ENCODE results near the gene ARHGEF25.
A peak's percentile ranks its signal among the peaks of the same experiment; 100 is the strongest.
"Not testable (repeated sequence)": the region's sequence is repeated elsewhere in the genome, so short reads cannot be mapped to it uniquely, and the experiment has no call there.

Gene ARHGEF25

DNA sequence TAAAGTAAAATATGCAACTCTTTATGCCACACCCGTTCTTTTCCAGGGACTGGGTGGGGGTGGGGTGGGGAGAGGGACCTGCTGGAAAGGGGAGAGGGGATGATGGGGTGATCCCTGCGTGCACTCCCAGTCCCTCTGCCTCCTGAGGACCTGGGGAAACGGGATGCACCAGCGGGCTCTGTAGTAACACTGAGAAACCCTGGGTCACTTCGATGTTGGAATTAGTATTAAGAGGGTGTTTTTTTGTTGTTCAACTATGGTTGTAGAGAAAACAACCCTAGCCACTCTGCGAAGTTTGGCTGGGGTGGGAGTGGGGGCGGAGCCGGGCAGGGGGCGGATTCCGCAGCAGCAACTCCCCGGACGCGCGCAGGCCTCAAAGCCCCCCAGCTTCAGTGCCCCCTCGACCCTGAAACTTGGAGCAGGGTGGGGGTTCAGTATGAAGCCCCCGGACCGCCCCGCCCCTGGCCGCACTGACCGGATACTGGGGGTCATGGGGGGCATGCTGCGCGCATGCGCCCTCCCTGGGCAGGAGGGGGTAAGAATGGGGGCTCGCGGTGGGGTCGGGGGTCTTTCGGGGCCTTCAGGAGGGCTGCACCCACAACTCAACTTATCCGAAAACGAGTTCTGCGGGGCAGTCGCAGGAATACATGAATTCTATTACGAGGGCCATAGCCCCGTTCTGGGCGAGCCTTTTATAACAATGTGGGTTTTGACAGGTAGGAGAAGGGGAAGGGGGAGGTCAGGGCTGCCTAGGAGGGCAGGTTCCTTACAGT, 1.3 kb upstream of the ARHGEF25 start:
- DNase-seq, result no peak

DNA sequence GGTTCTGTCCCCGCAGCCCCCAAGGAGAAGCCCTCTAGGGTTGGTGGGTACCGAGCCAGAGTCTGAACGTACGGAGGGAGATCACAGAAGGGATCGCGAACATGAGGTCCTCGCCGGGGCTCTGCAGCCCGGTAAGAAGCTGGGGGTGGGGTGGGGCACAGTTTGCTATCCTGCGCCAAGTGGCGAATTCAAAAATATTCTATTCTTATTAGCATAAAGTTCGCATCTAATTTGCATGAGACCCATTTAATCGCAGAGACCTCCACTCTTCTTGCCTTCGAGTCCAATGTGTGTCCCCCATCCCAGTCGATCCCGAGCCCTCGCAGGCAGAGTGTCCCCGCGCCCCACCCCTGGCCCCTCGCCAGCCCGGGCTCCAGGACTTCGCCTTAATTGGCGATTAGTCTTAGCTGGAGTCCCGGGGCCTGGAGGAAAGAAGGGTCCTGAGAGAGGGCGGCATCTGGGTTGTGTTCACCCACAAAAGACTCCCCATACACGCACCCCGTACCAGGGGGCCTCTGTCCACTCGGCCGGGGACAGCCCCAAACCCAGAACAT, 604 bp upstream of the ARHGEF25 start:
- DNase-seq, result no peak

DNA sequence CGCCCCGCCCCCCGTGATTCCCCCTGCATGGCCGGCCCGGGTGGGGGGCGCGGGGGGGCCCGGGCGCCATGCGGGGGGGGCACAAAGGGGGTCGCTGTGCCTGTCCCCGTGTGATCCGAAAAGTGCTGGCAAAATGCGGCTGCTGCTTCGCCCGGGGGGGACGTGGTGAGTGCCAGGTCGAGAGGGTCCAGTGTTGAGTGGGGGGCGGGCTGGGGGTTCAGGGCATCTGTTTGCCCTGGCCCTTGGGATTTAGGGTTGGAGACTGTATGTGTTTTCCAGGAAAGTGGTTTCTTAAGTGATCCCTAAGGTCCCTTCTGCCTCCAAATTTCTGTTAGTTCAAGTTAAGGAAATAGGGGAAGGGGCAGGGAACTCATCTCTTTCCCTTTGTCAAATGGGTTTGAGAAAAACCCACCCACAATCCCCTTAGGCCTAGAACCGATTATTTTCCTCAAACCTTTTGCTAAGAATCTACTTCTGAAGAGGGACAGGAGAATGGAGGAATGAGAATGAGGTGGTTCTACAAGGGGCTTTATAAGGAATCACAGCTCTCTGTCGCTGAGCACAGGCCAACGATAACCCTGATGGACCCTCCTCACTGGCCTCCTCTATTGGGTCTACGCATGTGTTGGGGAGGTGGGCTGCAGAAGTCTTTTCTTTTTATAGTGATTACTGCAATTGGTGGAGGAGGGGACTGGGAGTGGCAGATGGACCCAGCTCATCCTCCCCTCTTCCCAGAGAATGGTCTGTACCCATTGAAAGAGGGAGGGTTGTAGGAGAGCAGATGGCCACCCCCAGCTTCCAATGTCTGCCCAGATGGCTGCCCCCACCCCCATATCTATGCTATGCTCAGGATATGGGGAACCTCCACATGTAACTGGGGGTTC, 834 bp downstream of the ARHGEF25 start:
- DNase-seq, result no peak

DNA sequence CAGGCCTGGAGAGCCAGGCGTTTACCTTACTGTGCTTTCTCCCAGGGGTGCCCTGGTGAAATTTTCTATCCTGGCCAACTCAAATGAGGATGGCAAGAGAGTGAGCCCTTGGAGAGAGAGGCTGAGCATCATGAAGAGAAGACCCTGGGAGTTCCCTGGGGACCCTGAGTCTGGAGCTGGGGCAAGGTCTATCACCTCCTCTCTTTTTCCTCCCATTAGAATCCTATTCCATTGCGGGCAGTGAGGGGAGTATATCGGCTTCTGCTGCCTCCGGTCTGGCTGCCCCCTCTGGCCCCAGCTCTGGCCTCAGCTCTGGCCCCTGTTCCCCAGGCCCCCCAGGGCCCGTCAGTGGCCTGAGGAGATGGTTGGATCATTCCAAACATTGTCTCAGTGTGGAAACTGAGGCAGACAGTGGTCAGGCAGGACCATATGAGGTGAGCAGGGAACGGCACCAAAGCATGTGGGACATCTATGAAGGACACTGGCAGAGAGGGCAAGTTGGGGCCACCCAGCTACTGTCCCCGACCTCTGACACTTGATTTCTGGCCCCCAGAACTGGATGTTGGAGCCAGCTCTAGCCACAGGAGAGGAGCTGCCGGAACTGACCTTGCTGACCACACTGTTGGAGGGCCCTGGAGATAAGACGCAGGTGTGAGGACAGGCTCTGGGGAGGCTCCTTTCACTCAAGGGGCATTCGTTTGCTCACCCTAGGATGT, 1.6 kb downstream of the ARHGEF25 start:
- DNase-seq, result no peak

DNA sequence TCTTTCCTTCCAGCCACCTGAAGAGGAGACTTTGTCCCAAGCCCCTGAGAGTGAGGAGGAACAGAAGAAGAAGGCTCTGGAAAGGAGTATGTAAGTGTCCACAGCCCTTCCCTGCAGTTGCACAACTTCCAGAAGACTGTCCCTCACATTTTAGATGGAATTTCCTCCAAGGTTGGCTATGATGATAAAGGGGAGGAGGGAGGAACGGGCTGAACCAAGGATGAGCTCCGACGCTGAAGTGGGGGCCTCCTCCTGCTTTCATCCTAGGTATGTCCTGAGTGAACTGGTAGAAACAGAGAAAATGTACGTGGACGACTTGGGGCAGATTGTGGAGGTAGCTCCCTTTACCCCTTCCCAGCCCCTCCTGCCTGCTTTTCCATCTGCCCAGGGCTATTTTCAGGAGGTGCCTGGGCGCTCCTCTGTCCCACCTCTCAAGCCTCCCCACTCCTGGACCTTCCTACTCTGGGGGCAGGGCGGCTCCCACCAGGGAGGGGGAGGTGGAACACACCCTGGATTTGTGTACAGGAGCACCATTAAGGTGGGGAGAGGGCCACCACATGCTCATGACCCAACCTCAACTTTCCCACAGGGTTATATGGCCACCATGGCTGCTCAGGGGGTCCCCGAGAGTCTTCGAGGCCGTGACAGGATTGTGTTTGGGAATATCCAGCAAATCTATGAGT, 2.3 kb downstream of the ARHGEF25 start:
- no peak for DNase-seq

DNA sequence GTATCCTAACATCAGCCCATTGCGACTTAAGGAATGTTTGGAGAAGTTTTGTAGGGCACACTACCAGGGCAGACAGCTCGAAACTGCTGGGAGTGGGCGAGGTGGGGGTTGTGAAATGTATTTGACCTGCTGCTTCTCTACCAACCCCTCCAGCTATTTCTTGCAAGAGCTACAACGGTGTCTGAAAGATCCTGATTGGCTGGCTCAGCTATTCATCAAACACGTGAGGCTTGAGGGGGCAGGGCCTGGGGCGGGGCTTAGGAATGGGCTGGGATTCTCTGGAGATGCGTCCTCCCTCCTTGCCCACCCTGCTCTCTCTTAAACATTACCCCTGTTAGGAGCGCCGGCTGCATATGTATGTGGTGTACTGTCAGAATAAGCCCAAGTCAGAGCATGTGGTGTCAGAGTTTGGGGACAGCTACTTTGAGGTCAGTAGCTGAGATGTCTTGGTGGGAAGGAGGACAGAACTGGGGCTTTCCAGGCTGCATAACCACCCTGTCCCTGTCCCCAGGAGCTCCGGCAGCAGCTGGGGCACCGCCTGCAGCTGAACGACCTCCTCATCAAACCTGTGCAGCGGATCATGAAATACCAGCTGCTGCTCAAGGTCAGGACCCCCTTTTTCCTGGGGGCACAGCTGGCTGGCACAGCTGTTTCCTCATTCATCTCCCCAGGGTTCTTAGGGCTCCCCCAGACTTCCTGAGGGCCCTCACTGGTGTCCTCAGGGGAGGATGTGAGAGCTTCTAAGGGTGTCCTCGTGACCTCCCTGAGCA, 3.1 kb downstream of the ARHGEF25 start:
- DNase-seq, result peak in 1 of 2 donors; percentile 38

DNA sequence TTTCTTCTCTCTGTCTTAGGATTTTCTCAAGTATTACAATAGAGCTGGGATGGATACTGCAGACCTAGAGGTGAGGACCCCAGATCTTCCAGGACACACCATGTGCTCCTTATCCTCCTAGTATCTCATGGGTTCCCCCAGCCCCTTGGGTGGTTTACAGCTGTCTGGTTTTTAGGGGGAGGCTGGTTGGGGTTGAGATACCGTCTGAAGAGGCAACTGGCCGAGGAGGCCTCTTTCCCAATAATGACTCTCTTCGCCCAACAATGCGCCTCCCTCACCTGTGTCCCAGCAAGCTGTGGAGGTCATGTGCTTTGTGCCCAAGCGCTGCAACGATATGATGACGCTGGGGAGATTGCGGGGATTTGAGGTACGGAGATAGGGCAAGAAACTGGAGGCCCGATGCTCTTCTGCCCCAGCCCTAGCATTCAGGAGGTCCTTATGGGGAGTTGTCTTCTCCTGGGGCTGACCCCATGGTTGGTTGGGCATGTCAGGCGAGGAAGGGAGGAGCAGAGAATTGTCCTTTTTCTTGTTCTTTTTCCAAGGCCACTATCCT, 3.8 kb downstream of the ARHGEF25 start:
- no peak for DNase-seq

DNA sequence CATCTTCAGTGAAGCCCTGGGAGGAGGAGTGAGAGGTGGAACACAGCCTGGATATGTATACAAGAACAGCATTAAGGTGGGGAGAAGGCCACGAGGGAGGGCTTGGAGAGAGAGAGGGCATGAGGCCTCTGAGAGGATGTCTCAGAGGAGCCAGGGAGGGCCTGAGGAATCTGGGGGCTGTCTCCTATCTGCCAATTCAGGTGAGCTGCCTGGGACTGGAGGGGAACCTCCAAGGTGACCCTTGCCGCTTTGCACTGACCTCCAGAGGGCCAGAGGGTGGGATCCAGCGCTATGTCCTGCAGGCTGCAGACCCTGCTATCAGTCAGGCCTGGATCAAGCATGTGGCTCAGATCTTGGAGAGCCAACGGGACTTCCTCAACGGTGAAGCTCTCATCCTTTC, 4.4 kb downstream of the ARHGEF25 start:
- DNase-seq, result no peak

DNA sequence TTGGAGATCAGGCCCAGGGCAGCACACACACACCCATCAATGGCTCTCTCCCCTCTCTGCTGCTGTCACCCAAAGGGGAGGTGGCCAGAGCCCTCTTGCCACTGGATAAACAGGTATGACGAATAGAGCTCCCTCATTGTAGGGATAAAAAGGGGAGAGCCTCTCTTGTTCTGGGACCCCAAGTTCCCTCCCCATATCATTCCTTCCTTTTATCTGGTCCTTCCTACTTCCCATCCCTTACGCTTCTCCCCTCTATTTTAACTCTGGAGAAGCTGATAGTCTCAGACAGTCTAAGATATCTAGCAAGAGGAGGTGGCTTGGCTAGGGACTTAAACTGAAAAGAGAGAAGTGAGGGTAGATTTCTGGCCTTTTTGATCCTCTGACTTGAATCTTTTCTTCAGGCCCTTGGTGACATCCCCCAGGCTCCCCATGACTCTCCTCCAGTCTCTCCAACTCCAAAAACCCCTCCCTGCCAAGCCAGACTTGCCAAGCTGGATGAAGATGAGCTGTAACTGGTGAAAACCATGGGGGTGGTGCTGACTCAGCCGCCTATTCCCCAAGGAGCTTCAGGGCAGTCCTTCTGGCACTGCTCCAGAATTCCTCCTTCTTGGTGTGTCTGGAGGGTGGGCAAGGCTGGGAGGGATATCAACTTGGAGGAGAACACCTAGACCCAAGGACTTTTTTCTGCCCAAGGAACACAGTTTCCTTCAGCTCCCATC, 5.3 kb downstream of the ARHGEF25 start:
- no peak for DNase-seq

DNA sequence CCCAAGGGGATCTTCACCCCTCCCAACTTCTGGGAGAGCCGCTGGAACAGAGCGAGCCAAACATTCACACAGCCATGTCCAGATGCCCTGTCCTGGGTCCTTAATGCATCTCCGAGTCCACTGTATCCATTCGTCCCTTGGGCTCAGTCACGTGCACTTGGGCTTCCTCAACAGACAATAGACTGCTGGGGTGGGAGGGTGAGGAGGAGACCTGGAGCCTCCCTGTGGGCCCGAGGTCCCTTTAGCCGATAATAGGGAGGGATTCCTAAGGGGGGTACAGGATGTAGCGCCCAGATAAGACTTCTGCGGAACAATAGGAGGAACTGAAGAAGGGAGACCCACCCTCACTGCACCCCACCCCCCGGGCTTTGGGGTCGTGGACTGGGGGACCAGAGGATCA, 6.7 kb downstream of the ARHGEF25 start:
- DNase-seq, result no peak

DNA sequence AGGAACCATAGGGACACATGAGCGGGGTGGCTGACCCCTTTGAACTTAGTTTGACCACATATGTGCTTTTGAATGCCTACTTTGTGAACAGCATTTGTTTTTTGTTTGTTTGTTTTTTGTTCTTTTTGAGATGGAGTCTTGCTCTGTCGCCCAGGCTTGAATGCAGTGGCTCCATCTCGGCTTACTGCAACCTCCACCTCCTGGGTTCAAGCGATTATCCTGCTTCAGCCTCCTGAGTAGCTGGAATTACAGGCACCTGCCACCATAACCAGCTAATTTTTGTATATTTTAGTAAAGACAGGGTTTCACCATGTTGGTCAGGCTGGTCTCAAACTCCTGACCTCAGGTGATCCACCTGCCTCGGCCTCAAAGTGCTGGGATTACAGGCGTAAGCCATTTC, 7.2 kb downstream of the ARHGEF25 start:
- not testable (repeated sequence) for DNase-seq

DNA sequence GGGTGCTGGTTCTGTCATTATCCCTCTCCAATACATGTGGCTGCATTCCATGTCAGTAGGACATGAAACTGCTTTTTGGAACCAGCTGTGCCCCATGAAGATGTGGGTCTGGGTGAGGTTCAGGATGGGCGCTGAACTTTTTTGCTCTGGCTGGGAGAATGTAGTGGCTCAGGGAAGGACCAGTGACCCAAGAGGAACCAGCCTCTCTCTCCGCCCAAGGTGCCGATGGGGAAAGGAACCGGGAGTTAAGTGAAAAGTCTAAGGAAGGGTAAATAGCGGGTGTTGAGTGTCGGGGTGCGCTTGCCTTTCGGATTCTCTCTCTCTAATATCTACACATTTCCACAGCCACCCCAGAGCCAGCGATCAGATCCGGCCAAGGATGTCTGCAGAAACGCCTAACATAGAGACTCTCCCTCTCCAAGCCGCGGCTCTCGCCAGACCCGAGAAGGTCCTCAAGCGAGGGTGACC, 7.8 kb downstream of the ARHGEF25 start:
- no peak for DNase-seq

DNA sequence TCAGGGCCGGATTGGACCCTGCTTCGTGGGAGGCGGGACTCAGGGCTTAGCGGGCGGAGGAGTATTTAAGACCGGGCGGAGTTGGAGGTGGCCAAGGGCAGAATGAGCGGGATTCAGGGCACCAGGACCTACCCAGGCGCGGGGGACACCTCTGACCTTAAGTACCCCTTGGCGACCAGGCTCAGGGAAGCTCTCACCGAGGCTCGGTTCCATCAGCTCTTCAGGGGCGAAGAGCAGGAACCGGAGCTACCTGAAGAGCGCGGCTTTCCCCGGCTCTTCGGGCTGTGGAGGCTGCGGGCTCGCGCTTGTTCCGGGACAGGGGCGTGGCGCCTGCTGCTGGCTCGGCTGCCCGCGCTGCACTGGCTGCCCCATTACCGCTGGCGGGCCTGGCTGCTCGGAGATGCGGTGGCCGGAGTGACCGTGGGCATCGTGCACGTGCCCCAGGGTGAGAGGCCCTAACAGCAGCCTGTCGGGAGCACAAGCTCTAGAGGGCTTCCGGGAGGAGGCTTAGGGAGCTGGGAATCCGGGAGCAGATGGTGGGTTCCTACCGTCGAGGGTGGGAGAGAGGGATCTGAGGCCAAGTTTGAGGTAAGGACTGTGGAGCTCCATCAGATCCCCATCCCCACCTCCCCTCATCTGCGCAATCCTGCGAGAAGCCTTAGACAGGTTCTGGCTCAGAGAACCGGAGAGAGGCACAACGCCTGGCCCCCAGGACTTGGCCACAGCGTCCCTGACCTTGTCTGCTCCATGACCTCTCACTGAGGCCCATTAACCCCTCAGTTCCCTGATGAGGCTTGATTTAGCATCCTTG, 8.4 kb downstream of the ARHGEF25 start:
- peak in 1 of 2 donors; percentile 36 for DNase-seq

DNA sequence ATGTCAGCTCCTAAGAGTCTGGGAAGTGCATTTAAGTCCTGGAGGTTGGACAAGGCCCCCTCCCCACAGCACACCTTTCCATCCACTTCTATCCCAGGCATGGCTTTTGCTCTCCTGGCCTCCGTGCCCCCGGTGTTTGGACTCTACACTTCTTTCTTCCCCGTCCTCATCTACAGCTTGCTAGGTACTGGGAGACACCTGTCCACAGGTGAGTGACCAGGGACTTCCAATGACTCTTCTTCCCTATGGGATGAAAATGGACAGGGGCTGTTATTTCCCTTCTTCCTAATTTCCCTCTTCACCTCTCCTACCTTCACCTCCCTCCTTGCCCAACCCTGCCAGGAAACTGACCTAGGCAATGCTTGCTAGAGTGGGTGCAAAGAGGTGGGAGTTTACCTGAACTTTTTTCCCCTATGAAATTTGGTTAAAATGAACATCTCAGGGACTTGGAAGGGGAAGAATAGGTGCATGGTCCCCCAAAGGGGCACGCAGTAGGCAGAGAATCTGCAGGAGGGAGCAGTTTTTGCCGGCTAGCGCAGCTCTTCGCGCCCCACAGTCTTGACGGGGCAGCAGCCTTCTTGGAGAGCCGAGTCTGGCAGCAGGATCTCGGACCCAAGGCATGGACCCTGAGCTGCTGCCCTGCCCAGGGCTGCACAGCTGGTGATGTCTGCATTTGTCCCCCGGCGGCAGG, 9.2 kb downstream of the ARHGEF25 start:
- no peak for DNase-seq

DNA sequence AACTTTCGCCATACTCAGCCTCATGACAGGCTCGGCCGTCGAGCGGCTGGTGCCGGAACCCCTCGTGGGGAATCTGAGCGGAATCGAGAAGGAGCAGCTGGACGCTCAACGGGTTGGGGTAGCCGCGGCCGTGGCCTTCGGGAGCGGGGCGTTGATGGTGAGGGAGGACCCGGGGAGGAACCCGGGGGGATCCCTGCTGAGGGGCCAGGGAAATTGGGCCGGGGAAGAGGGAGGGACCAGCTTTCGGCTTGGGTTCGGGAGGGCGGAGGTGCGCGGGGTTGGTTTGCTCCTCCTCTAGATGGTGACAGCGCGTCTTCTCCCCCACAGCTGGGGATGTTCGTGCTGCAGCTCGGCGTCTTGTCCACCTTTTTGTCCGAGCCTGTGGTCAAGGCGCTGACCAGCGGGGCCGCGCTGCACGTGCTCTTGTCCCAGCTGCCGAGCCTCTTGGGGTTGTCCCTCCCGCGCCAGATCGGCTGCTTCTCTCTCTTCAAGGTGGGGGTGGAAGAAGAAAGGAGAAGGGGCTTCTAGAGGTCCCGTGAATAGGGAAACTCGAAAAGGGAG, 9.8 kb downstream of the ARHGEF25 start:
- DNase-seq, result no peak

DNA sequence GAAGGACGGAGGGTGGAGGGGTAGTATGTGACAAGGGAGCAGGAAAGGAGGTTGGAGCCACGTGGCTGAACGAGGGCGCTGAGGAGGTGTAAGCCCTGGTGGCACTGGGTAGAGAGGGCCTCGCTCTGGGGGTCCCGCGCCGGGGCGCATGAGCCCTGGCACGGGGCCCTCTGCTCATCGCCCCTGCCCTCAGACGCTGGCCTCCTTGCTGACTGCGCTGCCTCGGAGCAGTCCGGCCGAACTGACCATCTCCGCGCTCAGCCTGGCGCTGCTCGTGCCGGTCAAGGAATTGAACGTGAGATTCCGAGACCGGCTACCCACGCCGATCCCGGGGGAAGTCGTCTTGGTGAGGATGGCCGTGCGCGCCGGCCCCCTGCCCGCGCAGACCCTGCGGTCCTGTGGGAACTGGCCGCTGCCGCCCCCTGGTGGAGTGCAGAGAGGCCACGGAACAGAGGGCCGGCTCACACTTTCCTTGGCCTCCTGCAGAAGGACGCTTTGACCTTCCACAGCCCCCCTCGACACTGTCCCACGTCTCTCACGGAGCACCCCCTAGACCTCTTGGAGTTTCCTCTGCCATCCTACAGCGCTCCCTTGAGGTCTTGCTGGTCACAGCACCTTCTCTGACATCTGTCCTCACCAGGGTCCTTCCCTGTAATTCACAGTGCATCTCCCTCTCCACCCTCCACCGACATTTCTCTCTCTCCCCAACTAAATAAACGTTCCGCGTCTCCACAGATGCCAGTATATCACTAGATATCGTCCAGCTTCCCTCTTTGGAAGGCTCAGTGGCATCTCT, 10.5 kb downstream of the ARHGEF25 start:
- peak; percentile 32 to 61 for DNase-seq

DNA sequence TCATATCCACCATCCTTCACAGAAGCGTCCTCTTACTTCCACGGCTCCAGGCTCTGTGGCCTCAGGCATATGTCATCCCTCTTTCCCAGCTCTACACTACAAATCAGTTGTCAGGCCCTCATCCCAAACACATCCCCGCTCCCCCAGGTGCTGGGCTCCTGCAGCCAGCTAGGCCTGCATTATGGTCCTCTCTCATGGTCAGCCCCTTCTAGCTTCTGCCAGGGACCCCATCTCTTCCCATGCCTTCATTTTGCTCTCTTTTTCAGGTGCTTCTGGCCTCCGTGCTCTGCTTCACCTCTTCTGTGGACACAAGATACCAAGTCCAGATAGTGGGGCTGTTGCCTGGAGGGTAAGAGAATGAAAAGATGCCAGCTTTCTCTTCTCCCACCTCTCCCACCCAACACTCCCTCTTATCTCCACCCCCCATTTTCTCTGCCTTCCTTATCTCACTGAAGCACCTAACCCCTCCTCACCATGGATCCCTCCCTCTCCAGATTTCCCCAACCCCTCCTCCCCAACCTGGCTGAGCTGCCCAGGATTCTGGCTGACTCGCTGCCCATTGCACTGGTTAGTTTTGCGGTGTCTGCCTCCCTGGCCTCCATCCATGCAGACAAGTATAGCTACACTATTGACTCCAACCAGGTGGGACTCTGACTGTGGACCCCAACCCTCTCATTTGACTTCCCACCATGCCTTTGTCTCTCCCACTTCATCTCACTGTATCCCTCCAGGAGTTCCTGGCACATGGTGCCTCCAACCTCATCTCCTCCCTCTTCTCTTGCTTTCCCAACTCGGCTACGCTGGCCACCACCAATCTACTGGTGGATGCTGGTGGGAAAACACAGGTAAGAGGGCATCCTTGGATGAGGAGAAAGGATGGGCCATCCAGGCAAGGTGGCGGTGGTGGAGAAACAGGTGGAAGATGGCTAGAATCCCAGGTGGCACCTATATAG, 11.3 kb downstream of the ARHGEF25 start:
- no peak for DNase-seq

All from CD4-positive, alpha-beta T cell treated with Interferon alpha-2 for 1 hour (primary cell).